Breast epithelium (tissue), 4 donors: ENCODE data around the gene DHRS11. TPM values are rescaled to one million over a fixed set of nuclear protein-coding genes. Genes with fewer than 3 reads are reported as not detected.

Source experiments
- DNase-seq, 2 donors: peaks; one replicate each; pipeline ENCODE4 v3.0.0-alpha.2; 2019; ENCODE audit warnings: low spot score in 2 of 2
- H3K27ac ChIP-seq, 2 donors: fragments of 200-600 bp; sonication (generic) in 1 of 2; one replicate each; pipeline ENCODE4 v1.5.1; 2016 to 2019; ENCODE audit warnings: mild to moderate bottlenecking in 1 of 2
- H3K27me3 ChIP-seq, 2 donors: fragments of 200-600 bp; sonication (generic) in 1 of 2; one replicate each; pipeline versions ENCODE4 v1.5.1 to v1.6.0; 2017 to 2019; ENCODE audit warnings: control low read depth in 1 of 2, mild to moderate bottlenecking in 1 of 2
- H3K36me3 ChIP-seq: fragments of 200-600 bp; one replicate; pipeline ENCODE4 v1.5.1; 2019
- H3K4me1 ChIP-seq, 2 donors: fragments of 200-600 bp; sonication (generic); one replicate each; pipeline ENCODE4 v1.5.1; 2016 to 2019; ENCODE audit warnings: control low read depth in 1 of 2
- H3K4me3 ChIP-seq, 3 donors: fragments of 200-600 bp; sonication (generic); 1 replicate in 2 of 3; 2 replicates in 1 of 3; pipeline ENCODE4 v1.5.1; 2016 to 2019; ENCODE audit warnings: mild to moderate bottlenecking in 3 of 3, moderate library complexity in 2 of 3
- H3K9me3 ChIP-seq, 2 donors: fragments of 200-600 bp; sonication (generic) in 1 of 2; one replicate each; pipeline ENCODE4 v1.5.1; 2016 to 2019; ENCODE audit warnings: control low read depth in 1 of 2
- POLR2A ChIP-seq: fragments of 450-650 bp; IDR thresholded peaks from one replicate; pipeline ENCODE4 v1.6.1; 2016; ENCODE audit warnings: antibody characterized with exemption, mild to moderate bottlenecking, moderate library complexity
- POLR2AphosphoS5 ChIP-seq, 3 donors: sonication (generic); formaldehyde crosslinking; IDR thresholded peaks; one replicate each; pipeline ENCODE4 v1.6.1; 2017; ENCODE audit warnings: antibody characterized with exemption in 3 of 3
- intact Hi-C: fragments of 100-400 bp; cut with DNase I; formaldehyde crosslinking; loops from one replicate; pipeline ENCODE4 v1.15.1; 2023; ENCODE audit warnings: low total_unique reads
- total RNA-seq, 3 donors: library from RNA; depleted of rRNA; stranded (reverse); fragments of >200 nt; gene quantifications; one replicate each; pipeline ENCODE4 v1.1.0, GENCODE V29; 2016
- TF ChIP-seq, protein P1 (sequence below), 3 donors: fragments of 450-650 bp; IDR thresholded peaks; one replicate each; pipeline ENCODE4 v1.5.1; 2016 to 2017; ENCODE audit warnings: antibody characterized with exemption in 3 of 3, mild to moderate bottlenecking in 3 of 3, moderate library complexity in 3 of 3

Gene DHRS11
- total RNA-seq, 3 donors from 2014 or later = 11.4 to 14.1 (median 11.5) TPM

GRCh38 chr17:36592716-36593321, 1.1 kb downstream of the DHRS11 start:
- TF ChIP-seq POLR2AphosphoS5 (IDR thresholded peaks at IDR 0.05) = no peak
- TF ChIP-seq, protein P1, sequence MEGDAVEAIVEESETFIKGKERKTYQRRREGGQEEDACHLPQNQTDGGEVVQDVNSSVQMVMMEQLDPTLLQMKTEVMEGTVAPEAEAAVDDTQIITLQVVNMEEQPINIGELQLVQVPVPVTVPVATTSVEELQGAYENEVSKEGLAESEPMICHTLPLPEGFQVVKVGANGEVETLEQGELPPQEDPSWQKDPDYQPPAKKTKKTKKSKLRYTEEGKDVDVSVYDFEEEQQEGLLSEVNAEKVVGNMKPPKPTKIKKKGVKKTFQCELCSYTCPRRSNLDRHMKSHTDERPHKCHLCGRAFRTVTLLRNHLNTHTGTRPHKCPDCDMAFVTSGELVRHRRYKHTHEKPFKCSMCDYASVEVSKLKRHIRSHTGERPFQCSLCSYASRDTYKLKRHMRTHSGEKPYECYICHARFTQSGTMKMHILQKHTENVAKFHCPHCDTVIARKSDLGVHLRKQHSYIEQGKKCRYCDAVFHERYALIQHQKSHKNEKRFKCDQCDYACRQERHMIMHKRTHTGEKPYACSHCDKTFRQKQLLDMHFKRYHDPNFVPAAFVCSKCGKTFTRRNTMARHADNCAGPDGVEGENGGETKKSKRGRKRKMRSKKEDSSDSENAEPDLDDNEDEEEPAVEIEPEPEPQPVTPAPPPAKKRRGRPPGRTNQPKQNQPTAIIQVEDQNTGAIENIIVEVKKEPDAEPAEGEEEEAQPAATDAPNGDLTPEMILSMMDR (IDR thresholded peaks at IDR 0.05) = no peak
- TF ChIP-seq POLR2A = no peak
- H3K27ac ChIP-seq = no peak overlapping the region
- no peaks in the 10 kb centered on the region for H3K9me3 ChIP-seq
- no peaks in the 10 kb centered on the region for H3K27me3 ChIP-seq
- no peak for DNase-seq
- H3K36me3 ChIP-seq = no peaks in the 10 kb centered on the region
- intact Hi-C loops = no loop called here
- peak overlapping the region; percentile 76 to 97 (median 93) for H3K4me3 ChIP-seq
- peaks cover 3 to 6% of the 10 kb centered on the region in 2 donors for H3K4me1 ChIP-seq

DNA sequence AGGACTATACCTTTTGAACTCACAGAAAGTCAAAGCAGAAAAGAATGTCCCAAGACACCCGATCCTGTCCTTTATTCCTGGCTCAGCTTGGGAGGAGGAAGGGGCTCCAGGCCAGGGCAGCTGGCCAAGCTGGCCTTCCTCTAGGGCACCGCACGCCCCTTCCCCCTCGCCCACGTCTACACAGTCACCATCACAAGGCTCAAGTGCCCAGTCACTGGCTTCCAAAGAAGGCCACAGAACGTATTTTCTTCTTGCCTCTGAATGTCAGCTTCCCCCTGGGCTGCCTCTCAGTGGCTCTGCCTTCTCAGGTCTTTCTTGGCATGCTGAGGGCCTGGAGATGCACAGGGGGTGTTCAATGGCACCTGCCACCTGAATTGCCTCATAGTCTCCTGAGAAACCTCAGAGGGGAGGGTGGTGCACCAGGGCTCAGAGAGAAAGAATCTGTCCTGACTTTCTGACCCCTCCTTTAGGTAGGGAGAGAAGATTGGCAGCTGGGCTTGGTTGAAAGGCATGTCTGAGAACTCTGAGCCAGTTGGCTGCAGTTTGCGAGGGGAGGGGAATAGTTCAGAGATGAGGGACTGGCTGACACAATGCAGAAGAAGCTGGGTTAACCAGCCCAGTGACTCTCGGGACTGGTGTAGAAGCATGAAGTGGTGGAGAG, 2.1 kb downstream of the DHRS11 start:
- no peaks in the 10 kb centered on the region for H3K36me3 ChIP-seq
- no peak overlapping the region for H3K4me3 ChIP-seq
- TF ChIP-seq, protein P1 (IDR thresholded peaks at IDR 0.05) = no peak
- TF ChIP-seq POLR2A (no peak), POLR2AphosphoS5 (IDR thresholded peaks at IDR 0.05) (no peak)
- DNase-seq = peak in 1 of 2 donors; percentile 25
- peaks cover 3 to 6% of the 10 kb centered on the region in 2 donors for H3K4me1 ChIP-seq
- H3K9me3 ChIP-seq = no peaks in the 10 kb centered on the region
- H3K27me3 ChIP-seq = no peaks in the 10 kb centered on the region
- intact Hi-C loops = no loop called here
- no peak overlapping the region for H3K27ac ChIP-seq

DNA sequence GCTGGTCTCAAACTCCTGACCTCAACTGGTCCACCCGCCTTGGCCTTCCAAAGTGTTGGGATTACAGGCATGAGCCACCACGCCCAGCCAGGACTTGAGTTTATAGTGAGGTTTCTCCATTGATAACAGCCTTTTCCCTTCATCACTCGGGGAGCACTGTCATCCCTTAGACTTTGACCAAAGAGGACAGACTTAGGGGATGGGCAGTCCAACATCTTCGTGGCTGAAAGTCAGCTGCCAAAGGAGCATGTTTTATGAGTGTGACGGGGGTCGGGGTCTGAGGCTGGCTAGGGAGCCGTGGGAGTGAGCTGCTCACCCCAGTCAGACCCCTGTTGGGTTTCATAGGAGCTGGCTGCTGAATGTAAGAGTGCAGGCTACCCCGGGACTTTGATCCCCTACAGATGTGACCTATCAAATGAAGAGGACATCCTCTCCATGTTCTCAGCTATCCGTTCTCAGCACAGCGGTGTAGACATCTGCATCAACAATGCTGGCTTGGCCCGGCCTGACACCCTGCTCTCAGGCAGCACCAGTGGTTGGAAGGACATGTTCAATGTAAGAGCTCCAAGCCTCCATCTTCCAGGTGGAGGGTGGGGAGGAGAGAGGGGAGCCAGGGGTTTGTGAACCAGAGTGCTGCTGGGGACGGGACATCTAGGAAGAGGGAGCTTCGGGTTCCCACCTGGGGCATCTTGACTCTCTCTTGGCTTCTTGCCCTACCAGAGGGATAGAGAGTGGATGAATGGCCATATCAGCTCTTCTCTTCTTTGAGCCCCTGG, 3.1 kb downstream of the DHRS11 start:
- no peak overlapping the region for H3K4me3 ChIP-seq
- DNase-seq = peak in 1 of 2 donors; percentile 27
- H3K9me3 ChIP-seq = no peaks in the 10 kb centered on the region
- no peaks in the 10 kb centered on the region for H3K27me3 ChIP-seq
- TF ChIP-seq POLR2A = no peak
- no peak for TF ChIP-seq POLR2AphosphoS5 (IDR thresholded peaks at IDR 0.05)
- TF ChIP-seq, protein P1 (IDR thresholded peaks at IDR 0.05) = no peak
- no peaks in the 10 kb centered on the region for H3K36me3 ChIP-seq
- intact Hi-C loops = no loop called here
- H3K4me1 ChIP-seq = peaks cover 3 to 6% of the 10 kb centered on the region in 2 donors
- no peak overlapping the region for H3K27ac ChIP-seq

DNA sequence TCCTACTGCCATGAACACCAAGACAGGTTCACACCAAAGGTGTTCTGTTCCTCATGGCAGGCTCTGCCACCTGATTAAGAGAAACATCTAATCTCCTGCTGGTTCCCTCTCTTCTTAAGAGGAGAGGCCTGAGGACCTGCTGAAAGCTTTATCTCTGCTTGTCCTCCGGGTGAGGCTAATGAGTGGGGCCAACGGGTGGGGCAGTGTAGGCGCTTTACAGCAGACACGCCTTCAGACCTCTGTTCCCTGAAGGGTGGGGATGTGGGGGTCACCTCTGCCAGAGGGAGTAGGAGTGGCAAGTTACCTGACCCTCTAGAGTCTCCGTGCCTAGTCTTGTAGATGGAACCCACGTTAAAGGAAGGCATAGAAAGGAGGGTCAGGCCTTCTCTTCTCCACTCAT, 5.5 kb downstream of the DHRS11 start:
- H3K4me1 ChIP-seq = peaks cover 3 to 6% of the 10 kb centered on the region in 2 donors
- DNase-seq = no peak
- no peaks in the 10 kb centered on the region for H3K36me3 ChIP-seq
- H3K27me3 ChIP-seq = no peaks in the 10 kb centered on the region
- H3K4me3 ChIP-seq = no peak overlapping the region
- intact Hi-C loops = no loop called here
- H3K27ac ChIP-seq = no peak overlapping the region
- no peaks in the 10 kb centered on the region for H3K9me3 ChIP-seq
- TF ChIP-seq POLR2AphosphoS5 (IDR thresholded peaks at IDR 0.05) (no peak), POLR2A (no peak)
- TF ChIP-seq, protein P1 (IDR thresholded peaks at IDR 0.05) = no peak
